Kasumi-1 (cell line): Measurements from ENCODE around the gene SLC38A8.

Experiments
- DNase-seq, 2 experiments: peaks; one replicate each; lab custom pipeline; 2025; lab: John Stamatoyannopoulos, UW

Gene SLC38A8

DNA sequence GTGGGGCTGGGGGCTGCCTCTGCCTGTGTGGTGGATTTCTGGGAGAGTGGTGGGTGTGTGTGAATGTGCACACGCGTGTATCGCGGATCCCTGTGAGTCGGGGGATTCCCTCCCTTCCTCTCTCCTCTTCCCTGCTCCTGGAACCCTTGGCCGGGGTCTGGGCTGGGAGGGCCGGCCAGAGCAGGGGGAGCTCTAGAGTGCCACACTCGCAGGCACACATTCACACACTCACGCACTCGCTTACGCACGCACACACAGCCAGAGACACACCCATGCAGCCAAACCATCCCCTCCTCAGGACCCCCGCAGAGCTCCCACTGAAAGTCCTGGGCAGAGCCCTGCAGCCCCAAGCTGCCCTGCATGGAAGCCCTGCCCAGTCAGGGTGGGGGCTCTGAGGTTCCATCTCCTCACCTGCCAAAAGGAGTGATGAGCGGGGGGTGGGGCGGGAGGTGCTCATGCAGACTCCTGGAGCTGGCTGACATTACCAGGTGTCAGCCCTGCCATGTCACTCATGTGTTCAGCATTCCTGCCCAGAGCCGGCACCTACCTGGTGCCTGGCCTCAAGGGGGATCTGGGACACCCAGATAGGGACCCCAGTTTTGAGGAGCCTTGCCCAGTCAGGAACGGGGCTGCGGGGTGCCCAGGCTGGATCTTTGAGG, 72.7 kb downstream of the SLC38A8 start:
- DNase-seq = no peak

- no peak for DNase-seq
Observed at GRCh38 chr16:83968891-83969649, 73.5 kb downstream of the SLC38A8 start.

- no peak for DNase-seq
Observed at GRCh38 chr16:83968306-83968851, 74.2 kb downstream of the SLC38A8 start.

DNA sequence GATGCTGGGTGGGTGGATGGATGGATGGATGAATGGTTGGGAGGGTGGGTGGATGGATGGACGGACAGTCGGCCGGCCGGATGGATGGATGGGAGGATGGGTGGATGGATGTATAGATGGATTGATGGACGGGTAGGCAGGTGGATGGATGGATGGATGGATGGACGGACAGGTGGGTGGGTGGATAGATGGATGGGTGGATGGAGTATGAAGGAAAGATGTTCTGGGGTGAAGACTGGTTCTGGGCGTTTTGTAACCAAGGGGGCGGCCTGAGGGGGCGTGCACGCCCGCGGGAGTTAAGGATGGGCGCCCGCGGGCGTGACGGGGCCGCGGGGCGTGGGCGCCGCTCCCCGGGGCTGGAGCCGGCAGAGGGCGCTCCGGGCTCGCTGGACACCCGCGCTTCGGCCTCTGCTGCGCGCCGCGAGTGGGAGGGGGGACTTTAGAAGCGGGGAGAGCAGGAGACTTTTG, 74.7 kb downstream of the SLC38A8 start, which contains the start of gene NECAB2:
Gene NECAB2 (plus strand): TSS at position 407 of the 468 bp plus-strand sequence. CDS start 405 bp downstream, outside the sequence.
- no peak for DNase-seq

- DNase-seq = no peak
Observed at GRCh38 chr16:83967091-83967490, 75.5 kb downstream of the SLC38A8 start.

DNA sequence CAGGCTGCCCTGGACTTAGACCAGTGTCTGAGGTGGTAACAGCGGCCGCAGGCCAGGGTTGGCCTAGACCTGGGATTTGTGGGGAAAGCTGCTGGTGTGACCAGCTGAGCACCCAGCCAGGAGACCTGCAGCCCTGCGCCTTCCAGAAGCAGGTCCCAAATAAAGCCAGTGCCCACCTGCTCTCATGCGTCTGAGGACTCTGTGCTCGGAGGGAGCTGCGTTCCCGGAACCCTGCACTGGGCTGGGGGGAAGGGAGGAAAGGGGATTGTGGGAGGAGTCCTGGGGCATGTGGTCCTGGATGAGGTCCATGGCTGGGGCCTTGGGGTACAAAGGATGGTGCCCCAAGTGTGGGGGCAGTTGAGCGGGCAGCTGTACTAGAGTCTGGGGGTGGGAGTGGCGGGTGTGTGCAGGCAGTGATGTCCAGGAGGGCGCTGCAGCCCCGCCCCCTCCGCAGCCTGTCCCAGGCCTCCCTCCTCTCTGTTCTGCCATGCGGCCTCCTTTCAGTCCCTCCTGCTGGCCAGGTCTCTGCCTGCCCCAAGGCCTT, 76.4 kb downstream of the SLC38A8 start:
- DNase-seq = no peak

GRCh38 chr16:83965444-83966152, 77.0 kb downstream of the SLC38A8 start:
- DNase-seq = no peak

- DNase-seq = no peak
Observed at GRCh38 chr16:83964684-83965443, 77.7 kb downstream of the SLC38A8 start.

DNA sequence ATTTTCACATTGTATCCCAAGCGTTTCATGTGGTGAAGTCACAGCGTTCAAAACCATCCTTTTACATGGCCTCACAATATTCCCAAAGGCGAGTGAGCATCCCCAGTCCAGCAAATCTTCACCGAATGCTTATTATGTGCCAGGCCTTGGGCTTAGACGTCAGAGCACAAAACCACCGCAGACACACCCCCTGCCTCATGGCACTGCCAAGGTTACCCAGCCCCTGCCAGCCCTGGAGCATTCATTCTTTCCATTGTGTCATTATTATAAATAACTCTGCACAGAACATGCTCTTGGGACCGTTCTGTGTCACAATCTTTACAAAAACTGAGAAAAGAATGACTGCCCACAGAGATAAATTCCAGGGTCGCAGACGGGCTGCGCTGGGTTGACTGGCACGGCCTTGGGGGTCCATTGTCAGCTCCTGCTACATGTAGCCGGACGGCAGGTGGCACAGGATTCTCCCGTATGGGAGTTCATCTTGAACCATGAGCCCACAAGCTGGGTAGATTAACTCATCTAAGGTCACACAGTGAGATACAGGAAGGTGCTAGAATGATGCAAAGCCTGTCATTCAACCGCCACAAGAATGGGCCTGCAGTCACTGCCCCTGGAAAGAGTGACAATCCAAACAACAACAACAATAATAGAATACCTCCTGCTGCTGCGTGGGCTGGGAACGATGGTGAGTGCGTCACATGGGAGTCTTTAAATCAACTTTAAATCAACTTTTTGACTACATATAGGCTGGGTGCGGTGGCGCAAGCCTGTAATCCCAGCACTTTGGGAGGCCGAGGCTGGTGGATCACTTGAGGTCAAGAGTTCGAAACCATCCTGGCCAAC, 79.1 kb downstream of the SLC38A8 start:
- DNase-seq = no peak

GRCh38 chr16:83961591-83961990, 81.0 kb downstream of the SLC38A8 start:
- DNase-seq = no peak

DNA sequence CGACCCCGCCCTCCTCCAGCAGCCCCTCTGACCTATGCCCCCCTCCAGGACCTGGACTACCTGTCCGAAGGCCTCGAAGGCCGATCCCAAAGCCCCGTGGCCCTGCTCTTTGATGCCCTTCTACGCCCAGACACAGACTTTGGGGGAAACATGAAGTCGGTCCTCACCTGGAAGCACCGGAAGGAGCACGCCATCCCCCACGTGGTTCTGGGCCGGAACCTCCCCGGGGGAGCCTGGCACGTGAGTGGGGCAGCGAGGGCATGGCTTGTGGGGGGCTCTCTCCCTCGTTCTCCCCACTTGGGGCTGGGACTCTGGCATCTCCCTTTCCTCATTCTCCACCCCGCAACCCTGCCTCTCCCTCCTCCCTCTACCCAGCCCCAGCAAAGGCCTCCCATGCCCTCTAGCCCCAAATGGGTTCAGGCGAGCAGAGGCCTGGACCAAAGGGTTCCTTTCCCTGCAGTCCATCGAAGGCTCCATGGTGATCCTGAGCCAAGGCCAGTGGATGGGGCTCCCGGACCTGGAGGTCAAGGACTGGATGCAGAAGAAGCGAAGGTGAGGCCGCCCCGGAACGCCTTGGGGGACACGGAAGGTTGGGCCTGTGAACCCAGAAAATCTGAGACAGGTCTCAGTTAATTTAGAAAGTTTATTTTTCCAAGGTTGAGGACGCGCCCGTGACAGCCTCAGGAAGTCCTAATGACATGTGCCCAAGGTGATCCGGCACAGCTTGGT, 81.9 kb downstream of the SLC38A8 start:
- DNase-seq = no peak
